HG02759 (cell line): ENCODE measurements around the gene SEC11A.

ENCODE experiments used
- ATAC-seq: cut with Tn5 transposase; IDR thresholded peaks from one replicate; pipeline ENCODE4 v1.9.1; 2021; ENCODE audit warnings: mild to moderate bottlenecking, moderate library complexity; ENCODE audit not compliant: unreplicated experiment

The SEC11A gene

DNA sequence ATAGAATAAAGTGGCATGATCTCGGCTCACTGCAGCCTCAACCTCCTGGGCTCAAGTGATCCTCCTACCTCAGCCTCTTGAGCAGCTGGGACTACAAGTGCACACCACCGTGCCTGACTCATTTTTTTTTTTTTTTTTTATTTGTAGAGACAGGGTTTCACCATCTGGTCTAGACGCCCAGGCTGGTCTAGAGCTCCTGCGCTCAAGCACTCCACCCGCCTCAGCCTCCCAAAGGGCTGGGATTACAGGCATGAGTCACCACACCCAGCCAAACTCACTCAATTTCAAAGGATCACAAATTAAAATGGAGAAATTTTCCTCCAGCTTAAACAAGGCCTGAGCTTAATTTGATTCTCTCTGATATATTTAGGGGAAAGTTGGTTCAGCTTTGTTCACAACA lies 30.6 kb downstream of the SEC11A start:
- no peak for ATAC-seq

DNA sequence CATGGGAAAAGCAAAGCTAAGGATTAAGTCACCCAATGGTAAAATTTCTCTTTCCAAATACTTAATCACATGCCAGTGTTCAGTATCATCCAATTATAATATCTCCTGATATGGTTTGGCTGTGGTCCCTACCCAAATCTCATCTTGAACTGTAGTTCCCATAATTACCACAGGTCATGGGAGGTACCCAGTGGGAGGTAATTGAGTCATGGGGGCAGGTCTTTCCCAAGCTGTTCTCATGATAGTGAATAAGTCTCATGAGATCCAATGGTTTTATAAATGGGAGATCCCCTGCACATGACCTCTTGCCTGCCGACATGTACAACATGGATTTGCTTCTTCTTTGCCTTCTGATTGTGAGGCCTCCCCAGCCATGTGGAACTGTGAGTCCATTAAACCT lies 31.8 kb downstream of the SEC11A start:
- ATAC-seq, result no peak

- ATAC-seq, result no peak
Measured at GRCh38 chr15:84681831-84682230, 34.1 kb downstream of the SEC11A start.

DNA sequence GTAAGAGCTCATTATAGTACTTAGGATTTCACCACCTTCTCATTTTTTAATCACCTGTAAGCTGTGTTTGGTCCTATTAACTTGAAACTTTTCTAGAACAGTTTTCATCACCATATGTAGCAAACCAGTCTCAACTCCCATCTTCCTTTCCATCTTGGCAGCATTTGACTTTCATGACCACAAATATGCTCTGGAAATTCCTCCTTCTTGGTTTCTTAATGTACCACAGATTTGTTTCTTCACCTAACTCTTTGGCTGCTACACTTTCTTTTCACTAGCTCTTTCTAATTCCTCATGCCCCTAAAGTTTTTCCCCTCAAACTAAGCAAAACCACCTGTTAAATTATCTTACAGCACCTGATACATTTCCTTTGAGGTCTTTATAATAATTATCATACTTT lies 44.7 kb downstream of the SEC11A start:
- ATAC-seq, result no peak

DNA sequence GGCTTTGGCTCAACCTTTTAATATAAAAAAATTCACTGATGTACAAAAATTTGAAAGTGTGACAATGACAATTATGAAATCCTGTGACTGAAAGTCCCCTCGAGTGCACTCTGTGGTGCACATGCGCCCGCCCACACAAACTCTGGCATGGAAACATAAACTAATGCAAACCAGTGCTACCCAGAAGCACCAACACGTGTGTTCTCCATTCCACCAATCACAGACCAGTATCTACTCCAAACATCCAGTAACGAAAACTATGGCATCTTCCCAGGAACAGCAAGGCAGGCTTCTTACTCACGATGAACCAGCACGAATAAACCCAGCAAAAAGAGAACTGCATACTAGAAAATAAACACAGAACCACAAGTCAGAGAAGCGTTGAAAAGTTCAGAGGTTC lies 46.2 kb downstream of the SEC11A start:
- ATAC-seq, result no peak

DNA sequence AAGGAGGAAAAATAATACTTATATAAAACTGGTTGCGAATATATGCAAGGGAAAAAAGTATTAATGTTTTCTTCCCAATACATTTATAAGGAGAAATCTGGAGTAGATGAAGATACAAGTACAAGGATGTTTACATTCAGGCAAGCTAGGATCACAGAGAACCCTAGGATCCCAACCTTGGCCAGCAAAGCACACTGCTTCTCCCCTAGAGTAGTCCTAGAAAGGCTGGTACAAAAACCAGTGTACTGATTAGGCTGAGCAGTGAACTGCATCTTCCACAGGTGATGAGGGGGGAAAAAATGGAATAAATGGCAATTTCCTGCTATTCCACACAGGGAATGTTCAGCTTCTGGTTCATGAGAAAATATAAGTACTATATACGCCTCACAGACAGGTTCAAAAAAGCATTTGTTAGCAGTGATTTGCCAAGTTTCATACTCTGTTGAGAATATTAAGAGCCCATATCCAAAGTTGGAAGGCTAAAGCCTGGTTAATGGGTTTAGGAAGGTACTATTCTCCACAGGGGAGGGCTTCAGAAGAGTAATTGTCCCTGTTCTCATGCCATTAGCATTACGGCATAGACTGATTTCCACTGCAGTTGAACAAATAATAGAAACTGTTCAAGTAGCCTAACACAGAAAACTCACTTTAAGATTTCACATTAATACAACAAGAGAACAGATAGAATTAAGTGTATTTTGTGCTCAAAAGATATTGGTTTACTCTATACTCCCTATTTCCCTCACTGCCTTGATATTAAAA lies 47.5 kb downstream of the SEC11A start:
- ATAC-seq, result no peak

GRCh38 chr15:84666373-84666772 lies 49.6 kb downstream of the SEC11A start:
- ATAC-seq, result no peak

DNA sequence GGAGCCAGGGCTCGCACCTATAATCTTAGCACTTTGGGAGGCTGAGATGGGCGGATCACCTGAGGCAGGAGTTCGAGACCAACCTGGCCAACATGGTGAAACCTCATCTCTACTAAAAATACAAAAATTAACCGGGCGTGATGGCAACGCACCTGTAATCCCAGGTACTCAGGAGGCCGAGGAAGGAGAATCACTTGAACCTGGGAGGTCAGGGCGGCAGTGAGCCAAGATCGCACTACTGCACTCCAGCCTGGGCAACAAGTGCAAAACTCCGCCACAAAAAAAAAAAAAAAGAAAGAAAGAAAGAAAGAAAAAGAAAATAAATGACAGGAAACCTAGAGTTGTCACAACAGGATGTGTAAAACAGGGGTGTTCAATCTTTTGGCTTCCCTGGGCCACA lies 54.9 kb downstream of the SEC11A start:
- no peak for ATAC-seq

- no peak for ATAC-seq
Measured at GRCh38 chr15:84659904-84660781, 55.8 kb downstream of the SEC11A start.

GRCh38 chr15:84658788-84659411 lies 57.0 kb downstream of the SEC11A start:
- no peak for ATAC-seq

- ATAC-seq, result peak; percentile 68
Measured at GRCh38 chr15:84658080-84658787, 57.7 kb downstream of the SEC11A start, which contains the start of gene NMB. Gene NMB (minus strand): TSS chr15:84658199. CDS start chr15:84658152, 47 bp downstream.

DNA sequence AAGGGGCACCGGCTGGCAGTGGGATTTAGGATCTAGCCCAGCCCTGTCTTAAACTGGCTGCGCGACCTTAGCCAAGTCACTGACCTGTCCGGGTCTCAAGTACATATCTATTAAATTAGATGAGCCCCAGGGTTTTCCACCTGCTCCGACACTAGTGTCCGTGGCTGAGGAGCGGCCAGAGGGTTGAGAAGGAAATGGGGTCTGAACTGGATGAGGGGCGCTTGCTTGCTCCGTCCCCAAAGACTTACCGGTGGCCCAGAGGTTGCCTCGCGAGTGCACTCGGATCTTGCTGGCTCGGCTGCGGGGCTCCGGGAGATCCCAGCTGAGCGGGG lies 58.2 kb downstream of the SEC11A start:
- ATAC-seq, result no peak

DNA sequence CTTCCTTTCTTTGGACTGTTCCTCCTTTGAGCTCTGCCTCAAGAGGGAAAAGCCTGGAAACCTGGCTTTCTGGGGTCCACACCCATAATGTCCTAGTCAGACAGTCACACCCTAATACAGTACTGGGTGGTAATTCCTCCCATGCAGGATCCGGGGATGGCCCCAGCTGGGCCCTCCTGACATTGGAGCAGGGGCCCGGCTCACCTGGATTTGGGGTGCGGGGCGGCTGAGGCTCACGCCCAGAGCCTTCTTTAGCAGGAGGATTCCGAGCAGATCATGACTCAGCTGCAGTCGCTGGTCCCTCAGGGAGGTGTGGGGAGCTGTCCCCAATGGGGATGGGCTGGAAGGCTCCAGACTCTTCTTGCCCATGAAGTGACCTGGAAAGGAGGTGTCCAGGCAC lies 59.0 kb downstream of the SEC11A start:
- no peak for ATAC-seq

- ATAC-seq, result no peak
Measured at GRCh38 chr15:84654689-84655453, 61.1 kb downstream of the SEC11A start.

DNA sequence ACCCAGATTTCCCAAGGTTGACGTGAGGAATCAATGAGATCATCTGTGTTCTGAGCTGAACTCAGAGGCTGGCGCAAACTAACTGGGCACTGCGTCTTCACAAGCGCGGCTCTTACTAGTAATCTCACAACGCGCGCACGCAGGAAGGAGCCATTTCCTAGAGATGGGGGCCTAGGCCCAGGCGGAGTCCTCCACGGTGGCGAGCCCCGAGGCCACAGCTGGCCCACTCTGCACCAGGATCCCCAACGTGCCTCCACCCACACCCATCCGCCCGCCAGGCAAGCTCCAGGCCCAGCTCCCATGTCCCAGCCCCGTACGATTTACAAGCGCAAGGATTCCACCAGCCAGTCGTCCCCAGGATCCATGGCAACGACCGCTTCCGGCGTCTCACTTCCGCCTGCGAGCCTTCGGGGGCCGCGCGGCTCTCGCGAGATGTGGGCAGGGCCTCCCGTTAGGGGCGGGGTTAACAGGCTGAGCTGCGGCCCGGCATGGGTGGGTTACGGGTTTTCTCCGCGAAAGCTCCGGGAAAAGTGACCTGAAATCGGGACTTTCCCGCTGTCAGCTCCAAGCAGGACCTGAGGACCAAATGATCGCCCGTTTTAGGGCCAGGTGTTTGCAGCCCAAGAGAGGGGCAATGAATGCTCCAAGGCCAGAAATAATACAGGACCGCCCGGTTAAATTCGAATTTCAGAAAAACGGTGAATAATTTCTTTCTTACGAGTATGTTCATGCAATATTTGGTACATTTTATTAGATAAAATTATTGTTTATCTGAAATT lies 61.8 kb downstream of the SEC11A start, which contains the start of gene WDR73:
WDR73 (minus strand) TSS at position 374 of the 779 bp plus-strand sequence; CDS start at position 365, 9 bp downstream.
- ATAC-seq, result peak; percentile 80

- ATAC-seq, result no peak
Measured at GRCh38 chr15:84653584-84653909, 62.4 kb downstream of the SEC11A start.

- ATAC-seq, result no peak
Measured at GRCh38 chr15:84649706-84650105, 66.2 kb downstream of the SEC11A start.

DNA sequence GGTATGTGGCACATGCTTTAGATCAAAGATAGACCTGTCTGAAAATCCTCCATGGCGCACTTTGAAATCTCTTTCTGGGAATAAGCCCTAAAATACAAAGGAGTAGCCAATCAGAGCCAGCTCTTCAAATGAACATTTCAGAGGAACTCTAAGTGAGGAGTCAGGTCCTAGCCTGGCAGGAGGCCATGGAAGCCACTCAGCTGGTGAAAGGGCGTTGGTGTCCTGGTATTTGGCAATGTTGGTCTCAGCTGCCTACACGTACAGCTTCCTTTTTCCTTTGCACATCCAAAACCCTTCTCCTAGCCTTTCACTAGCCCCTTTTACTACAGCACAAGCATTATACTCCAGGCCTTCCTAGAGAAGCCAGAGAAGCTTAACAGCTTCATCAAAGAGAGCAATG lies 67.4 kb downstream of the SEC11A start:
- no peak for ATAC-seq

GRCh38 chr15:84647726-84648125 lies 68.2 kb downstream of the SEC11A start:
- ATAC-seq, result no peak

GRCh38 chr15:84645997-84646396 lies 69.9 kb downstream of the SEC11A start:
- no peak for ATAC-seq
